ENCODE data around the gene TAOK1.

The TAOK1 gene

DNA sequence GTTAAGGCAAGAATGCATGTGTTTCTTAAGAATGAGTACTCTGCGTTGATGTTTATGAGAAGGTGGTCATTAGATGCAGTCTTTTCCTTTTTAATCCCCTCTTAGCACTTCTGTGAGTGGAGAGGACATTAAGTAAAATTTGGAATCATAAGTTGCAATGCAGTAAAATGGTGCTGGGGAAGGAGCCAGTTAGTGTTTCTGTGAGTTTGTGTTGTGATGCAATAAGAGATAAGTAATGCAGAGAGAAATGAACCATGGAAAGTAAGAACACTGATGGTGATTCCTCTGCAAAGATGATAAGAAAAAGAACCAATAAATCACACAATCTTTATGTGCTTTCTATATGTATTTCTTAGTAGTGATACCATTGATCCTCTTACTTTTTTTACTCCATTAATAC lies 156.7 kb downstream of the TAOK1 start:
- Histone ChIP-seq H3K27me3 (ENCODE audit: control insufficient read depth, low read length) (no peaks in the 10 kb centered on the region), H4K20me1 (ENCODE audit: control insufficient read depth, insufficient read depth, low read depth, low read length) (no peaks in the 10 kb centered on the region), H3K4me3 (ENCODE audit: low read length) (no peak overlapping the region), H3K9me2 (replicated peaks; ENCODE audit: control insufficient read depth, low read length) (no peaks in the 10 kb centered on the region), H3K36me3 (ENCODE audit: control insufficient read depth, low read length) (peaks cover 27% of the 10 kb centered on the region), H3K79me2 (ENCODE audit: control insufficient read depth, low read length) (no peaks in the 10 kb centered on the region), H3K4me1 (ENCODE audit: control insufficient read depth, low read length) (no peaks in the 10 kb centered on the region), H3K9me3 (ENCODE audit: control insufficient read depth, insufficient read depth, low read length) (no peaks in the 10 kb centered on the region), H3F3A (ENCODE audit: control insufficient read depth, insufficient read depth) (peaks cover 11% of the 10 kb centered on the region), H3K27ac (ENCODE audit: low read depth, low read length) (no peak overlapping the region), H3K4me2 (ENCODE audit: low read length) (no peak overlapping the region)
- TF ChIP-seq, protein P1, sequence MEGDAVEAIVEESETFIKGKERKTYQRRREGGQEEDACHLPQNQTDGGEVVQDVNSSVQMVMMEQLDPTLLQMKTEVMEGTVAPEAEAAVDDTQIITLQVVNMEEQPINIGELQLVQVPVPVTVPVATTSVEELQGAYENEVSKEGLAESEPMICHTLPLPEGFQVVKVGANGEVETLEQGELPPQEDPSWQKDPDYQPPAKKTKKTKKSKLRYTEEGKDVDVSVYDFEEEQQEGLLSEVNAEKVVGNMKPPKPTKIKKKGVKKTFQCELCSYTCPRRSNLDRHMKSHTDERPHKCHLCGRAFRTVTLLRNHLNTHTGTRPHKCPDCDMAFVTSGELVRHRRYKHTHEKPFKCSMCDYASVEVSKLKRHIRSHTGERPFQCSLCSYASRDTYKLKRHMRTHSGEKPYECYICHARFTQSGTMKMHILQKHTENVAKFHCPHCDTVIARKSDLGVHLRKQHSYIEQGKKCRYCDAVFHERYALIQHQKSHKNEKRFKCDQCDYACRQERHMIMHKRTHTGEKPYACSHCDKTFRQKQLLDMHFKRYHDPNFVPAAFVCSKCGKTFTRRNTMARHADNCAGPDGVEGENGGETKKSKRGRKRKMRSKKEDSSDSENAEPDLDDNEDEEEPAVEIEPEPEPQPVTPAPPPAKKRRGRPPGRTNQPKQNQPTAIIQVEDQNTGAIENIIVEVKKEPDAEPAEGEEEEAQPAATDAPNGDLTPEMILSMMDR (IDR thresholded peaks at IDR 0.05; ENCODE audit: low read depth, low read length, poor library complexity, severe bottlenecking): no peak
- no peak for TF ChIP-seq EZH2phosphoT487 (IDR thresholded peaks at IDR 0.05; ENCODE audit: borderline replicate concordance, low read length)

DNA sequence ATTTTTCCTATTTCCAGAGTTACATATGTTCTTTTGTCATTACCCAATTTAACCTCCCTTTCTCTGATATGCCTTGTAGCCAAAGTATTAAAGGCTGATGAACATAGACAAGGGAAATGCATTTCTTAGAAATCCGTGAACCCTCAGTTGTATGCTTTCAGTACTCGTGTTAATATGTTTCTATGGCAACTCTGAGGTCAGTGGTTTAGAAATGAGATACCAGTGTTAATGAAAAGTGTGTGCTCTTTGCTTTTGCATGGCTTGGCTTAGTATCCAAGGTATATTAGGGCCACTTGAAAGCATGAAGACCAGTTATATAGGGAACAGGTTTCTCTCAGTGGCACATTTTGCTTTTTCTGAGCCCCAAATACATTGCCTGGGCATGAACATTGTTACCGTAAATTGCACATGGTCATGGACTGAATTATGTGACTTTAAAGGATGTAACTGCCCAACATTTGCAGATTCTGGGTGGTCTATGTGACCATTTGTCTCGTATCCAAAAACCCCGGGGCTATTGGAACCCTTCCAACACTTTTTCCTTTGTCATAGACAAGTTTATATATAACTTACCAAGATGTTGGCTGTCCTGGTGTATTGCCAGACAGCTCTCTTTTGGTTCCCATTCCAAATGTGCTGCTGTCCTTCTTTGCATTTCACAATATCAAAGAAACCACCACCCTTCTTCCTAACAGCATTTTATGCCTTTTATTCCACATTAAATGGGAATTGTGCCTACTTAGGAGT lies 159.2 kb downstream of the TAOK1 start:
- Histone ChIP-seq H3K79me2 (ENCODE audit: control insufficient read depth, low read length) (no peaks in the 10 kb centered on the region), H3K4me1 (ENCODE audit: control insufficient read depth, low read length) (no peaks in the 10 kb centered on the region), H3K27me3 (ENCODE audit: control insufficient read depth, low read length) (no peaks in the 10 kb centered on the region), H3K9me2 (replicated peaks; ENCODE audit: control insufficient read depth, low read length) (no peaks in the 10 kb centered on the region), H3F3A (ENCODE audit: control insufficient read depth, insufficient read depth) (peaks cover 17% of the 10 kb centered on the region), H3K4me2 (ENCODE audit: low read length) (no peak overlapping the region), H3K9me3 (ENCODE audit: control insufficient read depth, insufficient read depth, low read length) (no peaks in the 10 kb centered on the region), H3K4me3 (ENCODE audit: low read length) (no peak overlapping the region), H3K27ac (ENCODE audit: low read depth, low read length) (no peak overlapping the region), H4K20me1 (ENCODE audit: control insufficient read depth, insufficient read depth, low read depth, low read length) (no peaks in the 10 kb centered on the region), H3K36me3 (ENCODE audit: control insufficient read depth, low read length) (peaks cover 11% of the 10 kb centered on the region)
- TF ChIP-seq, protein P1 (IDR thresholded peaks at IDR 0.05; ENCODE audit: low read depth, low read length, poor library complexity, severe bottlenecking): no peak
- no peak for TF ChIP-seq EZH2phosphoT487 (IDR thresholded peaks at IDR 0.05; ENCODE audit: borderline replicate concordance, low read length)

GRCh38 chr17:29555840-29556239 lies 165.7 kb downstream of the TAOK1 start:
- peaks cover 22% of the 10 kb centered on the region for H3K4me1 ChIP-seq (ENCODE audit: control insufficient read depth, low read length)
- H3K4me3 ChIP-seq (ENCODE audit: low read length): no peak overlapping the region
- H3K27me3 ChIP-seq (ENCODE audit: control insufficient read depth, low read length): no peaks in the 10 kb centered on the region
- H3K9me3 ChIP-seq (ENCODE audit: control insufficient read depth, insufficient read depth, low read length): no peaks in the 10 kb centered on the region
- no peaks in the 10 kb centered on the region for H3K79me2 ChIP-seq (ENCODE audit: control insufficient read depth, low read length)
- no peaks in the 10 kb centered on the region for H3K9me2 ChIP-seq (replicated peaks; ENCODE audit: control insufficient read depth, low read length)
- no peak overlapping the region for H3K4me2 ChIP-seq (ENCODE audit: low read length)
- peaks cover 17% of the 10 kb centered on the region for H3F3A ChIP-seq (ENCODE audit: control insufficient read depth, insufficient read depth)
- TF ChIP-seq EZH2phosphoT487 (IDR thresholded peaks at IDR 0.05; ENCODE audit: borderline replicate concordance, low read length): no peak
- TF ChIP-seq, protein P1 (IDR thresholded peaks at IDR 0.05; ENCODE audit: low read depth, low read length, poor library complexity, severe bottlenecking): no peak
- H3K36me3 ChIP-seq (ENCODE audit: control insufficient read depth, low read length): no peaks in the 10 kb centered on the region
- H4K20me1 ChIP-seq (ENCODE audit: control insufficient read depth, insufficient read depth, low read depth, low read length): no peaks in the 10 kb centered on the region
- no peak overlapping the region for H3K27ac ChIP-seq (ENCODE audit: low read depth, low read length)
